ENCODE measurements around the gene TCF3. TPM values are rescaled to one million over a fixed set of nuclear protein-coding genes. Genes with fewer than 3 reads are reported as not detected.

TCF3 gene
- total RNA-seq, 2 donors from 2014 or later = 46.9 to 47.4 TPM

DNA sequence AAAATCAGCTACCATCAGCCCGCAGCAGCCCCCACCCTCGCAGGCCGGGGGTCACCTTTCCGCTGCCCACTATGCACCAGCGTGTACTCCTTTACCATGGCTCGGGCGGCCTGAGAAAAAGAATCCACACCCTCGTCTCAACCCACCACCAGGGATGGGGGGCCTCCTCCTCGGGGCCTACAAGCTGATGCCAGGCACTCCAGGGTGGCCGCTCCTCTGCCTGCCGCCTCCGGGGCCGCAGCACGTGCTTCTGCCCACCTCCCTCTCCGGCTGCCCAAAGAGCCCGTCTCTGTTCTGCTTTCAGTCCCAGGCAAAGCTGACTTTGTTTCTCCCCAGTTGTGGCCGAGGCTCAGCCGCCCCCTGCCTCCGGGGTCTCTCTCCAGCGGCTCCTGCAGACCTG lies 73.2 kb downstream of the TCF3 start:
- ATAC-seq (no peak), DNase-seq (no peak)
- Mint-ChIP-seq H3K4me3 (no peak overlapping the region), H3K4me1 (peaks cover 6% of the 10 kb centered on the region), H3K27me3 (no peaks in the 10 kb centered on the region), H3K27ac (no peak overlapping the region), H3K36me3 (ENCODE audit: low read depth) (peaks cover 2% of the 10 kb centered on the region)
- no peaks in the 10 kb centered on the region for H3K9me3 ChIP-seq (ENCODE audit: control insufficient read depth, low read length, poor library complexity, severe bottlenecking)

GRCh38 chr19:1577929-1578618 lies 74.3 kb downstream of the TCF3 start:
- Mint-ChIP-seq H3K4me1 (peaks cover 6% of the 10 kb centered on the region), H3K27ac (no peak overlapping the region), H3K36me3 (ENCODE audit: low read depth) (peaks cover 2% of the 10 kb centered on the region), H3K4me3 (no peak overlapping the region), H3K27me3 (no peaks in the 10 kb centered on the region)
- H3K9me3 ChIP-seq (ENCODE audit: control insufficient read depth, low read length, poor library complexity, severe bottlenecking) = no peaks in the 10 kb centered on the region
- ATAC-seq (no peak), DNase-seq (no peak)

- H3K4me1 Mint-ChIP-seq = peaks cover 6% of the 10 kb centered on the region
- ATAC-seq = no peak
- H3K9me3 ChIP-seq (ENCODE audit: control insufficient read depth, low read length, poor library complexity, severe bottlenecking) = no peaks in the 10 kb centered on the region
- no peak overlapping the region for H3K4me3 Mint-ChIP-seq
- no peaks in the 10 kb centered on the region for H3K27me3 Mint-ChIP-seq
- DNase-seq = no peak
- peaks cover 2% of the 10 kb centered on the region for H3K36me3 Mint-ChIP-seq (ENCODE audit: low read depth)
- no peak overlapping the region for H3K27ac Mint-ChIP-seq
These were observed 75.1 kb downstream of the TCF3 start for GRCh38 chr19:1577090-1577928.

- no peak for DNase-seq
- H3K27me3 Mint-ChIP-seq = no peaks in the 10 kb centered on the region
- no peaks in the 10 kb centered on the region for H3K9me3 ChIP-seq (ENCODE audit: control insufficient read depth, low read length, poor library complexity, severe bottlenecking)
- ATAC-seq = no peak
- no peak overlapping the region for H3K27ac Mint-ChIP-seq
- H3K4me1 Mint-ChIP-seq = peaks cover 6% of the 10 kb centered on the region
- H3K36me3 Mint-ChIP-seq (ENCODE audit: low read depth) = peaks cover 2% of the 10 kb centered on the region
- no peak overlapping the region for H3K4me3 Mint-ChIP-seq
These were observed 75.9 kb downstream of the TCF3 start for GRCh38 chr19:1576242-1577089.

DNA sequence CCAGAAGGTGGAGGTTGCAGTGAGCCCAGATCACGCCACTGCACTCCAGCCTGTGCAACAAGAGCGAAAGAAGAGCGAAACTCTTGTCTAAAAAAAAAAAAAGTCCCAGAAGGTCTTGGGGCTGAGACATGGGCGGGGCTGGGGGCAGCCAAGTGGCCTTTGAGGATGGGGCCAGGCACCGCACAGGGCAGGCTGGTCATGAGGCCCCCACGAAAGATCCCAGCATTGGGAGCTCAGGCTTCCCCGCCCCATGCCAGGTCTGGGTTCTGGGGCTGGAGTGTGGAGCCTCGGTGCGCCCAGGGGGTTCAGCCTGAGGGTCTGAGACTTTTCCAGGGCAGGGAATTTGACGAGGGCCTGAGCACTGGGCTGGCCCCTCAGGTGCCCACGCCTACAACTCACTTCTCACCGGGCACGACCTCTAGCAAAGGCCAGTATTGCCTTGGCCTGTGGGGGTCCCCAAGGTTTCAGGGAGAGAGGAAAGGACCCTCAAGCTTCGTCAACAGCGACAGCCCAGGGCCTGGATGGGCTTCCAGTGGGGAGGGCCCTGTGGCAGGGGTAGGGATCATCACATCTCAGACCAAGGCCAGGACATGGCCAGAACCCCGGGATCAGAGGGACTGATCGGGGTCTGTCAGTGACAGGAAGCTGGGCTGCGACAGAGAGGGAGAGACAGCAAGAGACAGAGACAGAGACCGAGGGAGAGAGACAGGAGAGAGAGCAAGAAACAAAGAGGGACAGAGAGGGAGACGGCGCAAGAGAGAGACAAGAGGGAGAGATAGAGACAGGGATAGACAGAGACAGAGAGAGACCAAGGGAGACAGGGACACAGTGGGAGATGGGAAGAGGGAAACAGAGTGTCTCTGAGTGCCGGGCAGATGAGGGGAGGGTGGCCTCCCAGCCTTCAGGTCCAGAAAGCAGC lies 76.8 kb downstream of the TCF3 start:
- peaks cover 4% of the 10 kb centered on the region for H3K4me1 Mint-ChIP-seq
- peaks cover 2% of the 10 kb centered on the region for H3K27me3 Mint-ChIP-seq
- peaks cover 2% of the 10 kb centered on the region for H3K36me3 Mint-ChIP-seq (ENCODE audit: low read depth)
- no peak overlapping the region for H3K4me3 Mint-ChIP-seq
- no peak for DNase-seq
- H3K27ac Mint-ChIP-seq = no peak overlapping the region
- no peaks in the 10 kb centered on the region for H3K9me3 ChIP-seq (ENCODE audit: control insufficient read depth, low read length, poor library complexity, severe bottlenecking)
- ATAC-seq = no peak

DNA sequence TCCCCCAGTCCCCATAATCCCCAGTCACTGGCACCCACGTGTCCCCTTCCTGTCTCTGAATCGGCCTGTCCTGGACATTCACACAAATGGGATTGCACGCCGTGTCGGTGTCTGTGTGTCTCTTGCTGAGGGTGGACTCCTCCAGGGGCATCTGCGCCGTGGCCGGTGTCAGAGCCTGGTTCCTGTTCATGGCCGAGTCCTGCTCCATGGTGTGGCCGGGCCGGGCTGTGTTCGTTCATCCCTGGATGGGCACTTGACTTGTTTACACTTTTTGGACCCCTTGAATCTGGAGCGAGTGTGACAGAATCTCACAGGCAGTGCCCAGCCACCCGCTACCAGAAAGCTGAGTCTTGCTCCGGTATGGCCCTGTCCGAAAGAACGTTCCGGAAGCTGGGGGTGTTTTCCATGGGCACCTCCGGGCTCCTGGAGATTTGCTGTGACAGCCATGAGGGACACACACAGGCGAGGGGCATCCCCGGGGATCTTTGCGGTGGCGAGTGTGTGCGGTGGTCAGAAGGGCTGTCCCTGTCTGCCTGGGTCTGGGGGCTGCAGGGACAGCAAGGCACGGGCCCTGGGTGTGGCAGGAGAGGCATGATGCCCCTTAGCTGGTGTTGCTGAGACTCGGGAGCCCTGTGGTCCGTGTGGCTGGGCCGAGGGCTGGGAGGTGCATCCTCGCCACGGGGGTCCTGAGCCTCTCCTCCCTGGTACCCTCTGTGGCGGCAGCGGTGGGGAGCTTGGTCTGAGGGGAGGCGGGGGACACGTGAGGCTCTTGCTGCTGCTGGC lies 77.9 kb downstream of the TCF3 start:
- DNase-seq = no peak
- Mint-ChIP-seq H3K4me1 (peaks cover 10% of the 10 kb centered on the region), H3K27ac (no peak overlapping the region), H3K4me3 (no peak overlapping the region), H3K27me3 (peaks cover 6% of the 10 kb centered on the region), H3K36me3 (ENCODE audit: low read depth) (no peaks in the 10 kb centered on the region)
- H3K9me3 ChIP-seq (ENCODE audit: control insufficient read depth, low read length, poor library complexity, severe bottlenecking) = no peaks in the 10 kb centered on the region
- ATAC-seq = no peak

GRCh38 chr19:1572795-1573194 lies 79.6 kb downstream of the TCF3 start:
- no peak overlapping the region for H3K27ac Mint-ChIP-seq

DNA sequence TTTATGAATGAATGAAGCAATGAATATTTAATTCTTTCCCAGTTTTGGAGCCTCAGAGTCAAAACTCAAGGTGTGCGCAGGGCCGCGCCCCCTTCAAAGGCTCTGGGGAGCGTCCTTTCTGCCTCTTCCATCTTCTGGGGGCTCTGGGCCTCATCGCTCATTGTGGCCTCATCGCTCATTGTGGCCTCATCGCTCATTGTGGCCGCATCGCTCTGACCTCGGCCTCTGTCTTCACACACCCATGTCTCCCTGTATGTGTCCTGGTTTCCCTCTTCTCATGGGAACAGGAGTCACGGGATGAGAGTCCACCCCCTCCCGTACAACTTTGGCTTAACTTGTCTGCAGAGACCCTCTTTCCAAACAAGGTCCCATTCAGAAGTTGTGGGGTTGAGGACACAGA lies 81.1 kb downstream of the TCF3 start:
- ATAC-seq = no peak
- H3K9me3 ChIP-seq (ENCODE audit: control insufficient read depth, low read length, poor library complexity, severe bottlenecking) = no peaks in the 10 kb centered on the region
- peaks cover 12% of the 10 kb centered on the region for H3K4me1 Mint-ChIP-seq
- H3K4me3 Mint-ChIP-seq = no peak overlapping the region
- no peak overlapping the region for H3K27ac Mint-ChIP-seq
- H3K36me3 Mint-ChIP-seq (ENCODE audit: low read depth) = no peaks in the 10 kb centered on the region
- DNase-seq = no peak
- H3K27me3 Mint-ChIP-seq = peaks cover 6% of the 10 kb centered on the region

More at GRCh38 chr19:1572795-1573194, 79.6 kb downstream of the TCF3 start:
- Mint-ChIP-seq H3K36me3 (ENCODE audit: low read depth) (no peaks in the 10 kb centered on the region), H3K4me1 (peaks cover 12% of the 10 kb centered on the region), H3K27me3 (peaks cover 6% of the 10 kb centered on the region), H3K4me3 (no peak overlapping the region)
- ATAC-seq (no peak), DNase-seq (no peak)
- no peaks in the 10 kb centered on the region for H3K9me3 ChIP-seq (ENCODE audit: control insufficient read depth, low read length, poor library complexity, severe bottlenecking)

DNA sequence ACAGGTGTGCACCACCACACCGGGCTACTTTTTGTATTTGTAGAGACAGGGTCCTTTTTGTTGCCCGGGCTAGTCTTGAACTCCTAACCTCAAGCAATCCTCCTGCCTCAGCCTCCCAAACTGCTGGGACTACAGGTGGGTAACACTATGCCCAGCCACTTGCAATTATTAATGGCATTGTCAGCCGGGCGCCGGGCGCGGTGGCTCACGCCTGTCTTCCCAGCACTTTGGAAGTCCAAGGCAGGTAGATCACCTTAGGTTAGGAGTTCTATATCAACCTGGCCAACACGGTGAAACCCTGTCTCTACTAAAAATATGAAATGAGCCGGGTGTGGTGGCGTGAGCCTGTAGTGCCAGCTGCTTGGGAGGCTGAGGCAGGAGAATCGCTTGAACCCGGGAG lies 81.6 kb downstream of the TCF3 start:
- Mint-ChIP-seq H3K36me3 (ENCODE audit: low read depth) (no peaks in the 10 kb centered on the region), H3K4me1 (peaks cover 10% of the 10 kb centered on the region), H3K27ac (no peak overlapping the region), H3K4me3 (no peak overlapping the region), H3K27me3 (peaks cover 6% of the 10 kb centered on the region)
- no peaks in the 10 kb centered on the region for H3K9me3 ChIP-seq (ENCODE audit: control insufficient read depth, low read length, poor library complexity, severe bottlenecking)
- ATAC-seq (no peak), DNase-seq (no peak)

GRCh38 chr19:1569997-1570396 lies 82.4 kb downstream of the TCF3 start:
- no peaks in the 10 kb centered on the region for H3K9me3 ChIP-seq (ENCODE audit: control insufficient read depth, low read length, poor library complexity, severe bottlenecking)
- H3K27me3 Mint-ChIP-seq = peaks cover 6% of the 10 kb centered on the region
- H3K27ac Mint-ChIP-seq = no peak overlapping the region
- H3K4me1 Mint-ChIP-seq = peaks cover 8% of the 10 kb centered on the region
- ATAC-seq (no peak), DNase-seq (no peak)
- H3K36me3 Mint-ChIP-seq (ENCODE audit: low read depth) = no peaks in the 10 kb centered on the region
- peak overlapping the region; percentile 74 for H3K4me3 Mint-ChIP-seq

- H3K4me3 Mint-ChIP-seq = peak within 1 kb of the TSS; percentile 62
- DNase-seq = peak; percentile 77 to 94 (median 85)
- H3K4me1 Mint-ChIP-seq = peaks cover 10% of the 10 kb centered on the region
- peaks cover 6% of the 10 kb centered on the region for H3K27me3 Mint-ChIP-seq
- no peaks in the 10 kb centered on the region for H3K36me3 Mint-ChIP-seq (ENCODE audit: low read depth)
- ATAC-seq = peak; percentile 93
- H3K27ac Mint-ChIP-seq = no peak within 1 kb of the TSS
- H3K9me3 ChIP-seq (ENCODE audit: control insufficient read depth, low read length, poor library complexity, severe bottlenecking) = no peaks in the 10 kb centered on the region
These were observed 83.9 kb downstream of the TCF3 start, which contains the start of gene MEX3D for GRCh38 chr19:1568320-1569019. Gene MEX3D (minus strand): TSS chr19:1568325. CDS start chr19:1568058, 267 bp downstream.
